Measurements from ENCODE around the gene GMFB. TPM values are rescaled to one million over a fixed set of nuclear protein-coding genes. Genes with fewer than 3 reads are reported as not detected.

Gene GMFB
- total and polyA plus RNA-seq, 9 of the 15 experiments (the other 6 are each of a cell fraction or from before 2014, with no cell fraction given) = 14.0 to 31.7 (median 20.5) TPM

GRCh38 chr14:54515670-54516069 lies 26.9 kb upstream of the GMFB start:
- ChIA-PET POLR2A (interaction anchor here (0.6 kb wide), 1 partner anchor 65 kb away, joined by 3 read pairs; no protein-coding TSS in a partner anchor), CTCF (ENCODE audit: low intra/inter-chr PET ratio) (no interaction called here)
- DNase-seq (ENCODE audit: extremely low read depth in 1 of 4, low spot score in 3 of 4) (no peak), FAIRE-seq (no peak), ATAC-seq (no peak)
- 0% methylated on average over 1 of the region's 1 CpG for WGBS (ENCODE audit: insufficient coverage, low coverage, missing lambda C conversion rate)
- H3K36me3 ChIP-seq (ENCODE audit: control insufficient read depth, insufficient read depth, low read length) = no peaks in the 10 kb centered on the region
- TF ChIP-seq ZNF507 (tag; conservative IDR thresholded peaks at IDR 0.05) (peak; percentile 86), E2F5 (CRISPR knock-in tag; IDR thresholded peaks at IDR 0.05) (no peak), E2F8 (IDR thresholded peaks at IDR 0.05; ENCODE audit: low read depth, partially characterized antibody) (no peak), ZNF224 (CRISPR knock-in tag; IDR thresholded peaks at IDR 0.05) (no peak), SP2 (IDR thresholded peaks at IDR 0.05; ENCODE audit: extremely low read depth, low read depth, low read length, poor library complexity, severe bottlenecking) (no peak)
- H2AFZ ChIP-seq (ENCODE audit: low read depth, low read length) = no peak overlapping the region
- BruUV-seq (replicated peaks) = no TSS peak
- H3K79me2 ChIP-seq (ENCODE audit: control insufficient read depth, insufficient read depth, low read length) = peaks cover 3% of the 10 kb centered on the region; the same call in 1 of the 3 replicates
- no peaks in the 10 kb centered on the region for H3K9me3 ChIP-seq (replicated peaks; ENCODE audit: control insufficient read depth, insufficient read depth, low read depth, low read length)
- H4K20me1 ChIP-seq (replicated peaks; ENCODE audit: control insufficient read depth, insufficient read depth, low read length) = no peaks in the 10 kb centered on the region
- H3K27me3 ChIP-seq (ENCODE audit: control insufficient read depth in 2 of 2, insufficient read depth in 2 of 2, low read length in 2 of 2) = no peaks in the 10 kb centered on the region
- H3K4me3 ChIP-seq = no peak overlapping the region
- H3K4me1 ChIP-seq (replicated peaks in 1 of 2; ENCODE audit: control insufficient read depth in 2 of 2, insufficient read depth in 2 of 2, low read length in 2 of 2) = peaks cover 0 to 2% of the 10 kb centered on the region in 2 experiments; a peak in 1 of 5 replicates
- intact Hi-C loops (cut with micrococcal nuclease) (no loop called here), in situ Hi-C loops (cut with MboI) (no loop called here)
- no peaks in the 10 kb centered on the region for H3K9me1 ChIP-seq (ENCODE audit: control insufficient read depth, insufficient read depth, low read length)
- no peak overlapping the region for H3K4me2 ChIP-seq (ENCODE audit: insufficient read depth, low read length)
- no peak overlapping the region for H3K9ac ChIP-seq (ENCODE audit: insufficient read depth in 1 of 2, low read depth in 2 of 2, low read length in 2 of 2)
- H3K27ac ChIP-seq (ENCODE audit: extremely low read depth, low read depth, low read length) = no peak overlapping the region
